ENCODE data around the gene SLC6A5. TPM values are rescaled to one million over a fixed set of nuclear protein-coding genes. Genes with fewer than 3 reads are reported as not detected.

Gene SLC6A5
- total RNA-seq, 2 experiments from 2014 or later = not detected

GRCh38 chr11:20661850-20662249 lies 62.4 kb downstream of the SLC6A5 start:
- Histone ChIP-seq H3K27me3 (ENCODE audit: control insufficient read depth in 1 of 2, insufficient read depth in 2 of 2, low read length in 2 of 2) (peaks cover 4 to 18% of the 10 kb centered on the region in 2 experiments), H3K4me1 (ENCODE audit: insufficient read depth, low read length) (no peaks in the 10 kb centered on the region), H3K27ac (ENCODE audit: low read depth in 1 of 2, low read length in 2 of 2) (no peak overlapping the region), H3K4me3 (ENCODE audit: low read length) (no peak overlapping the region), H3K36me3 (ENCODE audit: insufficient read depth, low read length) (no peaks in the 10 kb centered on the region), H3K9me3 (ENCODE audit: control insufficient read depth in 1 of 2, insufficient read depth in 1 of 2, low read length in 2 of 2) (peaks cover 0 to 3% of the 10 kb centered on the region in 2 experiments)
- no peaks in the 10 kb centered on the region for H3K4me1 Mint-ChIP-seq (ENCODE audit: low read depth)
- H3K27me3 Mint-ChIP-seq = peaks cover 41% of the 10 kb centered on the region
- no peaks in the 10 kb centered on the region for H3K36me3 Mint-ChIP-seq (ENCODE audit: low read depth)
- no peak for TF ChIP-seq CTCF (IDR thresholded peaks at IDR 0.05)
- H3K9me3 Mint-ChIP-seq = peaks cover 2% of the 10 kb centered on the region
- intact Hi-C loops (cut with DNase I, micrococcal nuclease) = no loop called here
- DNase-seq (no peak), ATAC-seq (ENCODE audit: poor library complexity) (no peak)
- POLR2A ChIA-PET = no interaction called here
- CTCF ChIA-PET = no interaction called here
- H3K27ac Mint-ChIP-seq = no peak overlapping the region
- H3K4me3 Mint-ChIP-seq = no peak overlapping the region

- no peaks in the 10 kb centered on the region for H3K36me3 ChIP-seq (ENCODE audit: insufficient read depth, low read length)
- intact Hi-C loops (cut with DNase I, micrococcal nuclease) = no loop called here
- no peak overlapping the region for H3K4me3 ChIP-seq (ENCODE audit: low read length)
- no peak overlapping the region for H3K27ac Mint-ChIP-seq
- H3K27me3 ChIP-seq (ENCODE audit: control insufficient read depth in 1 of 2, insufficient read depth in 2 of 2, low read length in 2 of 2) = peaks cover 38 to 63% of the 10 kb centered on the region in 2 experiments
- H3K4me1 Mint-ChIP-seq (ENCODE audit: low read depth) = peaks cover 9% of the 10 kb centered on the region
- H3K9me3 ChIP-seq (ENCODE audit: control insufficient read depth in 1 of 2, insufficient read depth in 1 of 2, low read length in 2 of 2) = peaks cover 0 to 12% of the 10 kb centered on the region in 2 experiments
- CTCF ChIA-PET = no interaction called here
- no peaks in the 10 kb centered on the region for H3K9me3 Mint-ChIP-seq
- no peak for DNase-seq
- H3K27me3 Mint-ChIP-seq = peaks cover 80% of the 10 kb centered on the region
- POLR2A ChIA-PET = no interaction called here
- TF ChIP-seq CTCF (IDR thresholded peaks at IDR 0.05) = no peak
- ATAC-seq (ENCODE audit: poor library complexity) = no peak
- no peak overlapping the region for H3K27ac ChIP-seq (ENCODE audit: low read depth in 1 of 2, low read length in 2 of 2)
- no peaks in the 10 kb centered on the region for H3K36me3 Mint-ChIP-seq (ENCODE audit: low read depth)
- no peak overlapping the region for H3K4me3 Mint-ChIP-seq
- H3K4me1 ChIP-seq (ENCODE audit: insufficient read depth, low read length) = peaks cover 3% of the 10 kb centered on the region
Measured at GRCh38 chr11:20668131-20668809, 68.9 kb downstream of the SLC6A5 start.

- Histone ChIP-seq H3K4me3 (ENCODE audit: low read length) (no peak within 1 kb of the TSS), H3K27me3 (ENCODE audit: control insufficient read depth in 1 of 2, insufficient read depth in 2 of 2, low read length in 2 of 2) (peaks cover 38 to 71% of the 10 kb centered on the region in 2 experiments), H3K27ac (ENCODE audit: low read depth in 1 of 2, low read length in 2 of 2) (no peak within 1 kb of the TSS), H3K36me3 (ENCODE audit: insufficient read depth, low read length) (no peaks in the 10 kb centered on the region), H3K4me1 (ENCODE audit: insufficient read depth, low read length) (peaks cover 3% of the 10 kb centered on the region), H3K9me3 (ENCODE audit: control insufficient read depth in 1 of 2, insufficient read depth in 1 of 2, low read length in 2 of 2) (peaks cover 0 to 12% of the 10 kb centered on the region in 2 experiments)
- DNase-seq (no peak), ATAC-seq (ENCODE audit: poor library complexity) (no peak)
- peaks cover 9% of the 10 kb centered on the region for H3K4me1 Mint-ChIP-seq (ENCODE audit: low read depth)
- peaks cover 85% of the 10 kb centered on the region for H3K27me3 Mint-ChIP-seq
- H3K27ac Mint-ChIP-seq = no peak within 1 kb of the TSS
- ChIA-PET POLR2A (no interaction called here), CTCF (no interaction called here)
- no peak for TF ChIP-seq CTCF (IDR thresholded peaks at IDR 0.05)
- H3K36me3 Mint-ChIP-seq (ENCODE audit: low read depth) = no peaks in the 10 kb centered on the region
- no peak within 1 kb of the TSS for H3K4me3 Mint-ChIP-seq
- intact Hi-C loops (cut with DNase I, micrococcal nuclease) = no loop called here
- H3K9me3 Mint-ChIP-seq = no peaks in the 10 kb centered on the region
Measured at GRCh38 chr11:20668844-20669819, 69.7 kb downstream of the SLC6A5 start, which contains the start of gene NELL1. NELL1 (plus strand) TSS chr11:20669586.
